ENCODE results near the gene TMEFF2.

The TMEFF2 gene

GRCh38 chr2:192194866-192195547 is at the start of gene TMEFF2:
TMEFF2 (minus strand) TSS chr2:192194933; CDS start chr2:192194524, 409 bp downstream.
- peak; percentile 93 for DNase-seq (ENCODE audit: low spot score)

- DNase-seq (ENCODE audit: low spot score): no peak
Measured at GRCh38 chr2:192243488-192243887, 48.8 kb upstream of the TMEFF2 start.

GRCh38 chr2:192236136-192236535 is 41.4 kb upstream of the TMEFF2 start:
- peak; percentile 3 for DNase-seq (ENCODE audit: low spot score)

GRCh38 chr2:192230889-192231453 is 36.2 kb upstream of the TMEFF2 start:
- no peak for DNase-seq (ENCODE audit: low spot score)

- DNase-seq (ENCODE audit: low spot score): peak; percentile 7
Measured at GRCh38 chr2:192228685-192229084, 34.0 kb upstream of the TMEFF2 start.

GRCh38 chr2:192218970-192219369 is 24.2 kb upstream of the TMEFF2 start:
- DNase-seq (ENCODE audit: low spot score): no peak

- DNase-seq (ENCODE audit: low spot score): no peak
Measured at GRCh38 chr2:192218377-192218776, 23.6 kb upstream of the TMEFF2 start.

- DNase-seq (ENCODE audit: low spot score): no peak
Measured at GRCh38 chr2:192216336-192216735, 21.6 kb upstream of the TMEFF2 start.

- DNase-seq (ENCODE audit: low spot score): no peak
Measured at GRCh38 chr2:192215096-192215877, 20.6 kb upstream of the TMEFF2 start.

GRCh38 chr2:192208848-192209247 is 14.1 kb upstream of the TMEFF2 start:
- no peak for DNase-seq (ENCODE audit: low spot score)

GRCh38 chr2:192206399-192206798 is 11.7 kb upstream of the TMEFF2 start:
- DNase-seq (ENCODE audit: low spot score): no peak

GRCh38 chr2:192203876-192204275 is 9.1 kb upstream of the TMEFF2 start:
- DNase-seq (ENCODE audit: low spot score): no peak

- no peak for DNase-seq (ENCODE audit: low spot score)
Measured at GRCh38 chr2:192202373-192202772, 7.6 kb upstream of the TMEFF2 start.

GRCh38 chr2:192201116-192201515 is 6.4 kb upstream of the TMEFF2 start:
- DNase-seq (ENCODE audit: low spot score): no peak

GRCh38 chr2:192197357-192197756 is 2.6 kb upstream of the TMEFF2 start:
- peak; percentile 8 for DNase-seq (ENCODE audit: low spot score)

GRCh38 chr2:192196421-192197194 is 1.9 kb upstream of the TMEFF2 start:
- peak; percentile 3 for DNase-seq (ENCODE audit: low spot score)

GRCh38 chr2:192195548-192196418 is 1.1 kb upstream of the TMEFF2 start:
- peak; percentile 54 for DNase-seq (ENCODE audit: low spot score)

GRCh38 chr2:192194265-192194865 is 368 bp downstream of the TMEFF2 start:
- peak; percentile 46 for DNase-seq (ENCODE audit: low spot score)

- peak; percentile 14 for DNase-seq (ENCODE audit: low spot score)
Measured at GRCh38 chr2:192190474-192190873, 4.3 kb downstream of the TMEFF2 start.

- DNase-seq (ENCODE audit: low spot score): no peak
Measured at GRCh38 chr2:192186806-192187205, 7.9 kb downstream of the TMEFF2 start.

GRCh38 chr2:192184349-192184748 is 10.4 kb downstream of the TMEFF2 start:
- no peak for DNase-seq (ENCODE audit: low spot score)

Measured in AG08396 (cell line).